ES-I3 (cell line): Measurements from ENCODE around the gene GPR137.

Experiments
- H3K36me3 ChIP-seq: 2 replicates; pipeline ENCODE4 v1.6.1; 2013; ENCODE audit warnings: mild to moderate bottlenecking, low read length, control low read depth, moderate library complexity; ENCODE audit not compliant: insufficient read depth
- H3K4me1 ChIP-seq: 2 replicates; pipeline ENCODE4 v1.6.1; 2013; ENCODE audit warnings: mild to moderate bottlenecking, control low read depth, low read length; ENCODE audit not compliant: insufficient read depth
- H3K9ac ChIP-seq: 2 replicates; pipeline ENCODE4 v1.6.1; 2013; ENCODE audit warnings: low read depth, mild to moderate bottlenecking, low read length, moderate library complexity
- H3K9me3 ChIP-seq: 2 replicates; pipeline ENCODE4 v1.6.1; 2013; ENCODE audit warnings: mild to moderate bottlenecking, low read length, moderate library complexity; ENCODE audit not compliant: control insufficient read depth, insufficient read depth

The GPR137 gene

GRCh38 chr11:64333556-64333955, 47.9 kb downstream of the GPR137 start:
- peaks cover 14% of the 10 kb centered on the region for H3K4me1 ChIP-seq
- H3K9ac ChIP-seq: no peak overlapping the region
- H3K9me3 ChIP-seq: no peaks in the 10 kb centered on the region
- no peaks in the 10 kb centered on the region for H3K36me3 ChIP-seq

GRCh38 chr11:64334764-64335735, 49.4 kb downstream of the GPR137 start:
- no peaks in the 10 kb centered on the region for H3K9me3 ChIP-seq
- no peak overlapping the region for H3K9ac ChIP-seq
- no peaks in the 10 kb centered on the region for H3K36me3 ChIP-seq
- peaks cover 14% of the 10 kb centered on the region for H3K4me1 ChIP-seq

GRCh38 chr11:64337538-64338249, 52.0 kb downstream of the GPR137 start:
- no peaks in the 10 kb centered on the region; the same call in 1 of the 2 replicates for H3K4me1 ChIP-seq

GRCh38 chr11:64338716-64339115, 53.1 kb downstream of the GPR137 start:
- H3K4me1 ChIP-seq: peaks cover 7% of the 10 kb centered on the region; the same call in 1 of the 2 replicates

More at GRCh38 chr11:64337538-64338249, 52.0 kb downstream of the GPR137 start:
- no peak overlapping the region for H3K9ac ChIP-seq
- no peaks in the 10 kb centered on the region for H3K9me3 ChIP-seq
- H3K36me3 ChIP-seq: no peaks in the 10 kb centered on the region

More at GRCh38 chr11:64338716-64339115, 53.1 kb downstream of the GPR137 start:
- no peaks in the 10 kb centered on the region for H3K9me3 ChIP-seq
- no peaks in the 10 kb centered on the region for H3K36me3 ChIP-seq
- H3K9ac ChIP-seq: no peak overlapping the region
